ENCODE data around the gene FBXO27. TPM values are rescaled to one million over a fixed set of nuclear protein-coding genes. Genes with fewer than 3 reads are reported as not detected.
"Not testable (repeated sequence)": the region's sequence is repeated elsewhere in the genome, so short reads cannot be mapped to it uniquely, and the experiment has no call there.

FBXO27 gene
- polyA plus RNA-seq, 1 experiment, result 7.0 TPM

GRCh38 chr19:39074942-39075341 is 42.6 kb upstream of the FBXO27 start:
- no peak overlapping the region for H3K4me3 ChIP-seq (ENCODE audit: low read depth, low read length)
- TF ChIP-seq CTCF (IDR thresholded peaks at IDR 0.05; ENCODE audit: insufficient read depth, low read depth, low read length), result no peak
- POLR2A ChIA-PET, result interaction anchor here (0.7 kb wide), 1 partner anchor 97 kb away, joined by 8 read pairs; no protein-coding TSS in a partner anchor
- H3K36me3 ChIP-seq (ENCODE audit: control insufficient read depth, insufficient read depth, low read length), result no peaks in the 10 kb centered on the region
- CTCF ChIA-PET, result no interaction called here
- no peak for DNase-seq (ENCODE audit: low read depth)
- no peaks in the 10 kb centered on the region for H3K27me3 ChIP-seq (ENCODE audit: control insufficient read depth, insufficient read depth, low read length)

- TF ChIP-seq CTCF (IDR thresholded peaks at IDR 0.05; ENCODE audit: insufficient read depth, low read depth, low read length), result no peak
- no peak for DNase-seq (ENCODE audit: low read depth)
- Histone ChIP-seq H3K36me3 (ENCODE audit: control insufficient read depth, insufficient read depth, low read length) (no peaks in the 10 kb centered on the region), H3K27me3 (ENCODE audit: control insufficient read depth, insufficient read depth, low read length) (no peaks in the 10 kb centered on the region), H3K4me3 (ENCODE audit: low read depth, low read length) (no peak overlapping the region)
- POLR2A ChIA-PET, result interaction anchor here (0.7 kb wide), 1 partner anchor 96 kb away, joined by 8 read pairs; no protein-coding TSS in a partner anchor
- CTCF ChIA-PET, result interaction anchor here (1.7 kb wide), 1 partner anchor 23 kb away, joined by 9 read pairs; no protein-coding TSS in a partner anchor
Observed at GRCh38 chr19:39074205-39074692, 41.9 kb upstream of the FBXO27 start.

- H3K36me3 ChIP-seq (ENCODE audit: control insufficient read depth, insufficient read depth, low read length), result no peaks in the 10 kb centered on the region
- no peak for DNase-seq (ENCODE audit: low read depth)
- no peaks in the 10 kb centered on the region for H3K27me3 ChIP-seq (ENCODE audit: control insufficient read depth, insufficient read depth, low read length)
- CTCF ChIA-PET, result interaction anchor here (0.9 kb wide), 1 partner anchor 19 kb away, joined by 4 read pairs; no protein-coding TSS in a partner anchor
- POLR2A ChIA-PET, result no interaction called here
- TF ChIP-seq CTCF (IDR thresholded peaks at IDR 0.05; ENCODE audit: insufficient read depth, low read depth, low read length), result no peak
- H3K4me3 ChIP-seq (ENCODE audit: low read depth, low read length), result no peak overlapping the region
Observed at GRCh38 chr19:39070888-39071287, 38.5 kb upstream of the FBXO27 start.

GRCh38 chr19:39068259-39068658 is 35.9 kb upstream of the FBXO27 start:
- CTCF ChIA-PET, result interaction anchor here (3.1 kb wide), 1 partner anchor 16 kb away, joined by 13 read pairs; no protein-coding TSS in a partner anchor
- H3K36me3 ChIP-seq (ENCODE audit: control insufficient read depth, insufficient read depth, low read length); H3K27me3 ChIP-seq (ENCODE audit: control insufficient read depth, insufficient read depth, low read length); DNase-seq (ENCODE audit: low read depth); POLR2A ChIA-PET; H3K4me3 ChIP-seq (ENCODE audit: low read depth, low read length): not testable (repeated sequence)

GRCh38 chr19:39067104-39067503 is 34.8 kb upstream of the FBXO27 start:
- CTCF ChIA-PET, result interaction anchor here (3.1 kb wide), 1 partner anchor 15 kb away, joined by 13 read pairs; no protein-coding TSS in a partner anchor

More at GRCh38 chr19:39067104-39067503, 34.8 kb upstream of the FBXO27 start:
- Histone ChIP-seq H3K27me3 (ENCODE audit: control insufficient read depth, insufficient read depth, low read length) (no peaks in the 10 kb centered on the region), H3K36me3 (ENCODE audit: control insufficient read depth, insufficient read depth, low read length) (no peaks in the 10 kb centered on the region), H3K4me3 (ENCODE audit: low read depth, low read length) (no peak overlapping the region)
- DNase-seq (ENCODE audit: low read depth), result no peak
- no peak for TF ChIP-seq CTCF (IDR thresholded peaks at IDR 0.05; ENCODE audit: insufficient read depth, low read depth, low read length)
- POLR2A ChIA-PET, result no interaction called here

Data from BJ (cell line).